ENCODE results near the gene RSF1. TPM values are rescaled to one million over a fixed set of nuclear protein-coding genes. Genes with fewer than 3 reads are reported as not detected.
A peak's percentile ranks its signal among the peaks of the same experiment; 100 is the strongest.
"Not testable (repeated sequence)": the region's sequence is repeated elsewhere in the genome, so short reads cannot be mapped to it uniquely, and the experiment has no call there.

Gene RSF1
- total RNA-seq (2014; rRNA removed; shearing (Covaris generic)) = 17.1 and 21.3 TPM in 2 replicates

DNA sequence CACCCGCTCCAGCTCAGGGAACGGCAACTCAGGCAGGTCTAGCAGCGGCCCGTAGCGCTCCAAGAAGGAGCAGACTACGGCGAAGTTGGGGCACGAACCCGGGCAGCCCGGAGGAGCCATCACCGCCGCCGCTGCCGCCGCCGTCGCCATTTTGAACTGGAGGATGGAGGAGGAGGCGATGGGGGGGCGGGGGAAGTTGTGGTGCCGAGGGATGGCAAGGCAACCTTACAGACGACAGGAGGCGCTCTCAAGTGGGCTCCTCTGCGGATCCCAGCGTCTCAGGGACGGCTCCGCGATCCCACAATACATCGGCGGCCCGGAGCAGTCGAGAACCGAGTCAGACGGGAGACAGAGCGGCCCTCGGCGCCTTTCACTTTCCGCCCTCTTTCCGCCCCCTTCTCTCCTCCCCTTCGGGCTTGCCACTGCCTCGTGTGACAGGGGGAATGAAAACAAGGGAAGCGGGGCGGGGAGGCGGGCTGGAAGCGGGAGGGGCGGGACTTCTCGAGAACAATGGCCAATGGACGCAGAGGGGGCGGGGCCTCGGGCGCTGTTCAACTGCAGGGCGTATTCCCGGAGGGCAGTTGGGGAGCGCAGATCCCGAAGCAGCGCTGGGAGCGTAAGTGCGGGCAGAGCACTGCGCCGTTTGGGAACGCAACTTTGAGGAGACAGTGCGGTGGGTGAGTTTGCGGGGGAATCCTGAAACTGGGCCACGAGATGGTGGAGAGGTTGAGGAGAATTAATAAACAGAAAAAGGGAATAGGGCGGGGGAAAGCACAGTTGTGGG, at the start of gene RSF1, which contains the start of gene AAMDC:
TSS of gene RSF1 (minus strand) at position 158 of the 784 bp plus-strand sequence. CDS start at position 150, 8 bp downstream.
TSS of gene AAMDC (plus strand) at position 580 of the 784 bp plus-strand sequence. CDS start 21,353 bp downstream, outside the sequence.
- peak; percentile 96 for DNase-seq (ENCODE audit: low spot score)

GRCh38 chr11:77868744-77869143, 48.2 kb upstream of the RSF1 start:
- DNase-seq (ENCODE audit: low spot score) = no peak

- no peak for DNase-seq (ENCODE audit: low spot score)
Measured at GRCh38 chr11:77866336-77866735, 45.8 kb upstream of the RSF1 start.

- no peak for DNase-seq (ENCODE audit: low spot score)
Measured at GRCh38 chr11:77865805-77866204, 45.3 kb upstream of the RSF1 start.

DNA sequence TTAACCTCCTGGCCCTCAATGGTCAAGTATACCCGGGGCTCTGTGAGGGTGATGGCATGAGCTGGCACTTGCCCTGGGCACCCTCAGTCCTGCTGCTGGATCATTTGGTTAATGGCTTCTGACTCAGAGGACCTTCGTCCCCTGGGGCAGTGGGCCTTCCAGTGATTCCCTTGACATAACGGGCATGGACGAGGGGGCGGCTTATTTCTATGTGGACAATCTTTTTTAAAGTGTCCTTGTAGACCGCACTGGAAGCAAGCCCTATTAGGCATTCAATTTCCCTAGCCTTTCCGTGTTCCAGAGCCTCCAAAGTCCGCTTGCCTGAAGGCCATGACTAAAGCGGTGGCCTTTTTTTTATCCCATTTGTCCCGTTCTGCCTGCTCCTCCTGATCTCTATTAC, 40.9 kb upstream of the RSF1 start:
- not testable (repeated sequence) for DNase-seq (ENCODE audit: low spot score)

DNA sequence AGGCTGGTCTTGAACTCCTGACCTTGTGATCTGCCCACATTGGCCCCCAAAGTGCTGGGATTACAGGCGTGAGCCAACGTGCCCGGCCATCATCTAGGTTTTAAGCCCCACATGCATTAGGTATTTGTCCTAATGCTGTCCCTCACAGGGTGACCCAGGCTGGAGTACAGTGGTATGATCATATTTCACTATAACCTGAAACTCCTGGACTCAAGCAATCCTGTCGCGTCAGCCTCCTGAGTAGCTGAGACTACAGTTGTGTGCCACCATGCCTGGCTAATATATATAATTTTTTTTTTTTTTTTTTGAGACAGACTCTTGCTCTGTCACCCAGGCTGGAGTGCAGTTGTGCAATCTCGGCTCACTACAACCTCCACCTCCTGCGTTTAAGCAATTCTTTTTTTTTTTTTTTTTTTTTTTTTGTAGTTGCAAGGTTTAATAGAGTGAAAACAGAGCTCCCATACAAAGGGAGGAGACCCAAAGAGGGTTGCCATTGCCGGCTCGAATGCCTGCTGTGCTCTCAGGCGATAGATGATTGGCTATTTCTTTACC, 37.5 kb upstream of the RSF1 start:
- DNase-seq (ENCODE audit: low spot score) = not testable (repeated sequence)

GRCh38 chr11:77854838-77855237, 34.3 kb upstream of the RSF1 start:
- DNase-seq (ENCODE audit: low spot score) = no peak

- no peak for DNase-seq (ENCODE audit: low spot score)
Measured at GRCh38 chr11:77851503-77851902, 31.0 kb upstream of the RSF1 start.

DNA sequence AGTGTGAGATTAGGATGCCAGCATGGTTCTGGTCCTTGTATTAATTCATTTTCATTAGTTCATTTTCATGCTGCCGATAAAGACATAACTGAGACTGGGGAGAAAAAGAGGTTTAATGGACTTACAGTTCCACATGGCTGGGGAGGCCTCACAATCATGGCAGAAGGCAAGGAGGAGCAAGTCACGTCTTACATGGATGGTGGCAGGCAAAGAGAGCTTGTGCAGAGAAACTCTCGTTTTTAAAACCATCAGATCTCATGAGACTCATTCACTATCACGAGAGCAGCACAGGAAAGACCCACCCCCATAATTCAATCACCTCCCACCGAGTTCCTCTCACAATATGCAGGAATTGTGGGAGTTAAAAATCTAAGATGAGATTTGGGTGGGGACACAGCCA, 23.2 kb upstream of the RSF1 start:
- DNase-seq (ENCODE audit: low spot score) = not testable (repeated sequence)

DNA sequence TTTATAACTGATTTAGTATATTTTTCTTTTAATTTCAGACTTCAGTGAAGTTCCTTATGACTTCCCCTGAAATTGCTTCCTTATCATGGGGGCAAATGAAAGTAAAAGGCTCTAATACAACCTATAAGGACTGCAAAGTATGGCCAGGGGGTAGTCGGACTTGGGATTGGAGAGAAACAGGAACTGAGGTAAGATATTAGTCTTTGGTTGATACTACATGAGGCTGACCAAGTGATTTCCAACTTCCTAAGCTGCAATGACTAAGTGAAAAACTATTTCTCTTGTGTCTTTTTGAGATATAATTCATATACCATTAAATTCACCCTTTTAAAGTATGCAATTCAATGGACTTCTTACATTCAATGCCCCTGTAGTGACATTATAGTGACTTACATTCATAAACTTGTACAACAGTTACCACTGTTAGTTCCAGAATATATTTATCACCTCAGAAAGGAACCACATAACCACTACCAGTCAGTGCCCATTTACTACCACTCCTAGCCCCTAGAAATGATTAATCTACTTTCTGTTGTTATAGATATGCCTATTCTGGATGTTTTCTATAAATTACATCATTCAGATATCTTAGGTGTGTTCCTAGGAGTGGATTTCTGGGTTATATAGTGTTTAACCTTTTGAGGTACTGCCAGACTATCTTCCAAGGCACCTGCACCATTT, 22.1 kb upstream of the RSF1 start:
- DNase-seq (ENCODE audit: low spot score) = no peak

GRCh38 chr11:77833302-77833701, 12.8 kb upstream of the RSF1 start:
- DNase-seq (ENCODE audit: low spot score) = no peak

- no peak for DNase-seq (ENCODE audit: low spot score)
Measured at GRCh38 chr11:77828926-77829325, 8.4 kb upstream of the RSF1 start.

GRCh38 chr11:77823775-77824174, 3.3 kb upstream of the RSF1 start:
- no peak for DNase-seq (ENCODE audit: low spot score)

DNA sequence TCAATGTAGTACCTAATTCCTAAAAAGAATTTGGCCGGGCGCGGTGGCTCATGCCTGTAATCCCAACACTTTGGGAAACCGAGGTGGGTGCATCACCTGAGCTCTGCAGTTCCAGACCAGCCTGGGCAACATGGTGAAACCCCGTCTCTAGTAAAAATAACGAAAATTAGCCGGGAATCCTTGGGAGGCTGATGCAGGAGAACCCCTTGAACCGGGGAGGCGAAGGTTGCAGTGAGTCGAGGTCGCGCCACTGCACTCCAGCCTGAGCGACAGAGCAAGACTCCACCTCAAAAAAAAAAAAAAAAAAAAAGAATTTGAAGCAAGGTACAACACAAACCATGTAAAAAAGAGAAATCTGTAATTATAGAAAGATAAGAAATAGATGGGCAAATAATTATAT, 1.6 kb upstream of the RSF1 start:
- not testable (repeated sequence) for DNase-seq (ENCODE audit: low spot score)

DNA sequence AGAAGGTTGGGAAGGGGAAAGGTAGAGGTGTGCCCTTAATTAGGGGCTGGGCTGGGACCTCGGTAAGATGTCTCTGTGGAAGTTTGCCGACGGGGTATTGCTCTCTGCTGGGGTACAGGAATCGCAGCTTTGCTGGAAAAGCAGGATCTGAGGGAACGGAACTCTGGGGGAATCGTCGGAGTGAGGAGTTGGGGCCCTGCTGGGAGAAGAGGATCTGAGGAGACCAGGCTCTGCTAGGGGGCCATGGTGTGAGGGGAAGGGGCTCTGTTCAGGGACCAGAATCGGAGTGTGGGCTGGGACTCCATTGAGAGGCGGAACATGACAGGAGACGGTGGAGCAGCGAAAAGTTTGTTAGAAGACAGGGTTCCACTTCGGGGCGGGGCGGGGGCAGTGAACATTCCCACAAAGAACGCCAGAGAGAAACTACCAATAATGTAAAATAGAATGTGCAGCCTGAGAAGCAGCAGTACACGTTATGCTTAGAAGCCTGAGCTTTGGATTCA, 878 bp upstream of the RSF1 start:
- DNase-seq (ENCODE audit: low spot score) = no peak

GRCh38 chr11:77819921-77820564, 479 bp downstream of the RSF1 start:
- DNase-seq (ENCODE audit: low spot score) = peak; percentile 30

DNA sequence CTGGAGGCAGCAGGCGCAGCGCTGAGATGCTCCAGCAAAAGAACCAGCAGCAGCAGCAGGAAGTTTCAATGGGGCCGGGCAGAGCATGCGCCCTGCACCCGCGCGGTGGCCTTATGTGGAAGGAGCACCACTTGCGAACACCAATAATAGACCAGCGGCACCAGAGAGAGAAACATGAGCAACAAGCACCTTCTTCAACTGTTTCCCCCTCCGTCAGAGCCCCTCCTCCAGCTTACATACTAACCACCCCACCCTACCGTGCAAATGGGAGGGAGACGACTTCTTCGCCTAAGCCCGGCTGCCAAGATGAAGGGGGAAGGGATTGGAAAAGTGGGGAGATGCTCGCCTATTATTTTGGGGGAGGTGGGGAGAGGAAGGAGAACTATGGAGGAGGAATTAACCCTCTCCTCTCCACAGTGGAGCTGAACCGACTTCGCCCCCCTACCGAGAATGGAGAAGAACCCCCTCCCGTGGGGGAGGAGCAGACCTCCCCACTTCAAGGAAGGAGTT, 1.1 kb downstream of the RSF1 start:
- peak; percentile 79 for DNase-seq (ENCODE audit: low spot score)

- no peak for DNase-seq (ENCODE audit: low spot score)
Measured at GRCh38 chr11:77815459-77815858, 5.1 kb downstream of the RSF1 start.

- DNase-seq (ENCODE audit: low spot score) = no peak
Measured at GRCh38 chr11:77814848-77815247, 5.7 kb downstream of the RSF1 start.

DNA sequence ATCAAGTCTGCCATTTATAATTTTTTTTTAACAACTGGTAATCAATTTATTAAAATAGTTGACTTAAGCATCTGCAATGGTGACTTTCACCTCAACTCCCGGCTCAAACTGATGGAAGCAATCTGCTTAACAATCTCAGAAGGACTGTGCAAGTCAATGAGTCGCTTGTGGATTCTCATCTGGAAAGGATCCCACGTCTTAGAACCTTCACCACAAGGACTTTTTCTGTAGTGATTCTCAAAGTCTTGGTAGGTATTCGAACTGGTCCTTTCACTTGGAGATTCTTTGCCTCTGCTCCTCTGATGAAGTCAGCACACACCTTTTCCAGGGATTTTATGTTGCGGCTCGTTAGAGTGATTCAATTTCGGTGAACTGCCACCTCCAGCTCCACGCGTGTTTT, 7.3 kb downstream of the RSF1 start:
- DNase-seq (ENCODE audit: low spot score) = no peak

DNA sequence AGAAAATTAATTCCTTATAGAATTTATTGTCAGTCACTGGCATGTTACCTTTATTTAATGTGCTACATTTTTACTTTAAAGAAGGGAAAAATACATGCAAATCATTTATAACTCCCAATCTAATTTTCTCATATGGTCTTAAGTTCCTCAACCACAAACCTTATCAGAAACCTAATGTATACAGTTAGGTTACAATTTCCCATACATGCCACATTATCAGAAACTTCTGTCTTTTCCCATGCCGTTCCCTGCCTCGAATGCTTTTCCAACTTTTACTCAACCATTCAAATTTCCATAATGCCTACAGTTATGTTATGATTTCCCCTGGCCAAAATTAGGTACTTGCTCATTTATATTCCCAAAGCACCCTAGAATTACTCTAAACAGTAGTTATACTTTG, 13.5 kb downstream of the RSF1 start:
- DNase-seq (ENCODE audit: low spot score) = no peak

DNA sequence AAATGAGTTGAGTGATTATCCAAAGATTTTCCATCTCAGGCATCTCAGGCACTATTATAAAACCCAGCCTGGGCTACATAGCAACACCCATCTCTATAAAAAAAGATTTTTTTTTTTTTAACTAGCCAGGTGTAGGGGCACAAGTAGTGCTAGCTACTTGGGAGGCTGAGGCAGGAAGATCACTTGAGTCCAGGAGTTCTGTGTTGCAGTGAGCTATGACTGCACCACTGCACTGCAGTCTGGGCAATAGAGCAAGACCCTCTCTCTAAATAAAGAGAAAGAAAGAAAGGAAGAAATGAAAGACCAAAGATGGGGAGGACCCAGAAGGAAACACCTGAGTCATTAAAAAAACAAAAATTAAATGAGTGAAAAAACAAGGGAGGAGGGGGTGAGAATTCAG, 14.1 kb downstream of the RSF1 start:
- no peak for DNase-seq (ENCODE audit: low spot score)

All from H4 (cell line).